Frontal cortex (tissue), 4 donors: Measurements from ENCODE around the gene SHC1. TPM values are rescaled to one million over a fixed set of nuclear protein-coding genes. Genes with fewer than 3 reads are reported as not detected.

Experiments
- DNase-seq, 2 donors: peaks; one replicate each; pipeline ENCODE4 v3.0.0; 2012; ENCODE audit warnings: low spot score in 2 of 2
- FAIRE-seq: peaks from 2 replicates; lab custom pipeline; 2012; peaks lifted over from hg19 to GRCh38; lab: Jason Lieb, UNC
- small RNA-seq: library from RNA; depleted of rRNA; stranded (forward); fragments of <200 nt; gene quantifications from one replicate; pipeline ENCODE3, GENCODE V24; 2014
- total RNA-seq: library from RNA; depleted of rRNA; stranded (reverse); fragments of >200 nt; gene quantifications from one replicate; pipeline ENCODE4 v1.2.3, GENCODE V29; 2014
- donor health status: control.
- donor health status: control.
- donor health status: control.

The SHC1 gene
- total RNA-seq, 1 donor from 2014 or later = 6.9 TPM

GRCh38 chr1:154912755-154913154, 57.8 kb downstream of the SHC1 start:
- no peak for FAIRE-seq

More at GRCh38 chr1:154912755-154913154, 57.8 kb downstream of the SHC1 start:
- DNase-seq = no peak

Small RNA genes within 50 kb of the gene (small RNA-seq; reads per million reads assigned to genes)
- gene MIR4258 = not detected
- not detected for gene RF00017

Other genes with a start within 250 kb of the SHC1 start
- gene KCNN3, start 100.5 kb downstream of the SHC1 start, total RNA-seq = 2.4 TPM
- gene PMVK, start 34.0 kb downstream of the SHC1 start, total RNA-seq = 10.2 TPM
- gene PBXIP1, start 14.6 kb downstream of the SHC1 start, total RNA-seq = 15.1 TPM
- 9.4 TPM for gene PYGO2, start 9.0 kb downstream of the SHC1 start, total RNA-seq
- gene CKS1B, start 3.9 kb upstream of the SHC1 start, total RNA-seq = 12.6 TPM
- gene FLAD1, start 12.6 kb upstream of the SHC1 start, total RNA-seq = 17.9 TPM
- gene LENEP, start 22.8 kb upstream of the SHC1 start, total RNA-seq = 1.2 TPM
- gene ZBTB7B, start 32.1 kb upstream of the SHC1 start, total RNA-seq = 0.82 TPM
- under 0.01 TPM for gene DCST2, start 63.0 kb upstream of the SHC1 start, total RNA-seq
- not detected for gene DCST1, start 63.1 kb upstream of the SHC1 start, total RNA-seq
- 11.8 TPM for gene ADAM15, start 80.6 kb upstream of the SHC1 start, total RNA-seq
- gene EFNA4, start 93.0 kb upstream of the SHC1 start, total RNA-seq = 0.82 TPM
- gene EFNA3, start 108.1 kb upstream of the SHC1 start, total RNA-seq = 9.8 TPM
- gene EFNA1, start 157.1 kb upstream of the SHC1 start, total RNA-seq = 4.1 TPM
- 4.9 TPM for gene SLC50A1, start 165.1 kb upstream of the SHC1 start, total RNA-seq
- gene DPM3, start 169.8 kb upstream of the SHC1 start, total RNA-seq = 15.1 TPM
- gene KRTCAP2, start 202.6 kb upstream of the SHC1 start, total RNA-seq = 74.6 TPM
- gene TRIM46, start 203.1 kb upstream of the SHC1 start, total RNA-seq = 21.2 TPM
- gene THBS3, start 237.2 kb upstream of the SHC1 start, total RNA-seq = 7.7 TPM
- gene MTX1, start 237.9 kb upstream of the SHC1 start, total RNA-seq = 13.9 TPM